BLaER1 (cell line): ENCODE results near the gene CIDEC.

Experiments used
- H3K27ac ChIP-seq: shearing (Covaris generic); formaldehyde crosslinking; 2 replicates; pipeline ENCODE4 v1.8.1; 2022
- H3K27me3 ChIP-seq: shearing (Covaris generic); formaldehyde crosslinking; 2 replicates; pipeline ENCODE4 v1.8.1; 2022
- H3K36me3 ChIP-seq: shearing (Covaris generic); formaldehyde crosslinking; 2 replicates; pipeline ENCODE4 v1.8.1; 2022
- H3K4me1 ChIP-seq: shearing (Covaris generic); formaldehyde crosslinking; 2 replicates; pipeline ENCODE4 v1.8.1; 2022
- H3K4me2 ChIP-seq: shearing (Covaris generic); formaldehyde crosslinking; 2 replicates; pipeline ENCODE4 v1.8.1; 2022
- H3K4me3 ChIP-seq: shearing (Covaris generic); formaldehyde crosslinking; 2 replicates; pipeline ENCODE4 v1.8.1; 2022
- H3K9ac ChIP-seq: shearing (Covaris generic); formaldehyde crosslinking; 2 replicates; pipeline ENCODE4 v1.8.1; 2022
- H3K9me3 ChIP-seq: shearing (Covaris generic); formaldehyde crosslinking; 2 replicates; pipeline ENCODE4 v1.8.1; 2022
- H4K20me1 ChIP-seq: shearing (Covaris generic); formaldehyde crosslinking; 2 replicates; pipeline ENCODE4 v1.8.1; 2022
- Cebpa-rat ChIP-seq: shearing (Covaris generic); IDR thresholded peaks from 2 replicates; pipeline ENCODE4 v1.8.1; 2022

CIDEC gene

DNA sequence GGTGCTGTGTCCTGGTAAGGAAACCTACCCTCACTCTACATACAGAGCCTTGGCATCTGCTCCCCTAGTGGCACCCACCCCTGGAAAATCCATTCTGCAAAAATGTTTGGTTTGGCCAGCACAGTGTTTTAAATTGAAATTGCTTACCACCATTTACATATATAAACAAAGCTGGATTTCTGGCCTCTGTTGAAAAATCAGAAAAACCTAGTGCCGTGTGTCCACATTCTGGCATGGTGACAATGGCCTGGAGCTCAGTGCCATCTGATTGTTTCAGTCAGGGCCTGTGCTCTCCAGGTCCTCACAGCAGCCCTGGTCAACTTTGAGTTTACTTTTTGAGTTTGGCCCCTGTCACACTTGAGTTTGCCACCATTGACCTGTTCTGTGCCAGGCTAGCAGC, 34.0 kb upstream of the CIDEC start:
- H3K4me2 ChIP-seq: peak overlapping the region; percentile 100
- no peak for TF ChIP-seq Cebpa-rat
- H3K4me1 ChIP-seq: peaks cover 43% of the 10 kb centered on the region
- H4K20me1 ChIP-seq: no peaks in the 10 kb centered on the region
- no peak overlapping the region for H3K4me3 ChIP-seq
- H3K9me3 ChIP-seq: no peaks in the 10 kb centered on the region
- H3K9ac ChIP-seq: no peak overlapping the region
- H3K27ac ChIP-seq: no peak overlapping the region
- no peaks in the 10 kb centered on the region for H3K36me3 ChIP-seq
- H3K27me3 ChIP-seq: peaks cover 19% of the 10 kb centered on the region

DNA sequence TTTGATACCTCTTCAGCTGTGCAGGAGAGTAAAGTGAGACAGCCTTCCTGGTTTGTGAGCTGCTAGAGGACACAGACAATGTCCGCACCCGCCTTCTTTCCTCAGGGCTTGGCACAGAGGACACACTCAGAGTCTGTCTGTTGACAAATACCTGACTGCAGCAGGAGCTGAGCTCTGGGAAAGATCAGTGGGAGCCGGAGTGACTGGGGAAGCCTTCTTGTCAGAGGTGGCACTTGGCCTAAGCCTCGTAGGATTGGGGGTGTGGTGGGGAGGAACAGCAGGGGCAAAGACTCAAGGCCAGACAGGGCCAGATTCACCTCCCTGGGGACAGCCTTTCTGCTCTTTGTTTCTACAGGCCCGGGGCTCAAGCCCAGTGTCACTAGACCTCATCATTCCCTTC, 33.5 kb upstream of the CIDEC start:
- Histone ChIP-seq H3K9ac (no peak overlapping the region), H4K20me1 (no peaks in the 10 kb centered on the region), H3K4me2 (peak overlapping the region; percentile 14; the same call in 1 of the 2 replicates), H3K27ac (no peak overlapping the region), H3K27me3 (peaks cover 19% of the 10 kb centered on the region), H3K36me3 (no peaks in the 10 kb centered on the region), H3K4me1 (peaks cover 43% of the 10 kb centered on the region), H3K4me3 (no peak overlapping the region), H3K9me3 (no peaks in the 10 kb centered on the region)
- no peak for TF ChIP-seq Cebpa-rat

DNA sequence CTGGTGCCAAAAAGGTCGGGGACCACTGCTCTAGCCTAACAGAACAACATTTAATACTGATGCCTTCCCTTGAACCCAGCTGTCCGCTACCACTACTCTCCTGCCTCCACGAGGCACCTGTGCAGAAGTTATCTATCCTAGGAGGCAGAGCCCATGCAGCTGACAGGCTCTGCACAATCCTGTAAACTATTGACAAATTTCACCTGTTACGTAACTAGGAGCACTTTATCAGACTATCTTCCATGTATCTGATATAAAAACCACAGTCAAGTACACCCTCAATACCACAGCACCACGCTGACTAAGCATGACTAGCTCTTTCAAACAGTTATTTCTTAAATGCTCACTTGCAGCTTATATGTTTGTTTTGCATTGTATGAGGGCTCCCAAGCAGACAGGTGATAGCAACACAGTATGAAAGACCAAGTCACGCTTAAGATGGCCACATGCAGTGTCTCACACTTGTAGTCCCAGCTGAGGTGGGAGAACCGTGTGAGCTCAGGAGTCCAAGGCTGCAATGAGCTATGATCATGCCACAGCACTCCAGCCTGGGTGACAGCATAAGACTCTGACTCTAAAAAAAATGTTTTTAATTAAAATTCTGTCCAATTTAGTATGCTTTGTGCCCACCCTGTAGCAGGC, 32.4 kb upstream of the CIDEC start:
- H3K9ac ChIP-seq: no peak overlapping the region
- peaks cover 39% of the 10 kb centered on the region for H3K4me1 ChIP-seq
- no peak overlapping the region for H3K4me2 ChIP-seq
- H3K4me3 ChIP-seq: no peak overlapping the region
- H3K27ac ChIP-seq: no peak overlapping the region
- no peak for TF ChIP-seq Cebpa-rat
- no peaks in the 10 kb centered on the region for H3K36me3 ChIP-seq
- no peaks in the 10 kb centered on the region for H4K20me1 ChIP-seq
- H3K27me3 ChIP-seq: peaks cover 19% of the 10 kb centered on the region
- H3K9me3 ChIP-seq: no peaks in the 10 kb centered on the region

DNA sequence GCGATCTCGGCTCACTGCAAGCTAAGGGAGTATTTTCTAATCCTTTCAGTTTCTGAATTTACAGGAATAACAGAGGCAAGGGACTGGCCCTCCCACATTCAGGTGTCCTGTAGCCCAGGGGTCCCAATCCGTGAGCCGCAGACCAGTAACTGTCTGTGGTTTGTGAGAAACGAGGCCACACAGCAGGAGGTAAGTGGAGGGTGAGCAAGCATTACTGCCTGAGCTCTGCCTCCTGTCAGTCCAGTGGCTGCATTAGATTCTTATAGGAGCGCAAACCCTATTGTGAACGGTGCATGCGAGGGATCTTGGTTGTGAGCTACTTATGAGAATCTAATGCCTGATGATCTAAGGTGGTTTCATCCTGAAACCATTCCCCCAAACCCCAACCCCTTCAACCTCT, 31.8 kb upstream of the CIDEC start:
- no peaks in the 10 kb centered on the region for H3K9me3 ChIP-seq
- no peaks in the 10 kb centered on the region for H3K36me3 ChIP-seq
- H3K9ac ChIP-seq: no peak overlapping the region
- H3K4me1 ChIP-seq: peaks cover 34% of the 10 kb centered on the region
- H3K4me2 ChIP-seq: no peak overlapping the region
- no peak overlapping the region for H3K4me3 ChIP-seq
- no peaks in the 10 kb centered on the region for H4K20me1 ChIP-seq
- H3K27me3 ChIP-seq: peaks cover 19% of the 10 kb centered on the region
- no peak for TF ChIP-seq Cebpa-rat
- H3K27ac ChIP-seq: no peak overlapping the region

DNA sequence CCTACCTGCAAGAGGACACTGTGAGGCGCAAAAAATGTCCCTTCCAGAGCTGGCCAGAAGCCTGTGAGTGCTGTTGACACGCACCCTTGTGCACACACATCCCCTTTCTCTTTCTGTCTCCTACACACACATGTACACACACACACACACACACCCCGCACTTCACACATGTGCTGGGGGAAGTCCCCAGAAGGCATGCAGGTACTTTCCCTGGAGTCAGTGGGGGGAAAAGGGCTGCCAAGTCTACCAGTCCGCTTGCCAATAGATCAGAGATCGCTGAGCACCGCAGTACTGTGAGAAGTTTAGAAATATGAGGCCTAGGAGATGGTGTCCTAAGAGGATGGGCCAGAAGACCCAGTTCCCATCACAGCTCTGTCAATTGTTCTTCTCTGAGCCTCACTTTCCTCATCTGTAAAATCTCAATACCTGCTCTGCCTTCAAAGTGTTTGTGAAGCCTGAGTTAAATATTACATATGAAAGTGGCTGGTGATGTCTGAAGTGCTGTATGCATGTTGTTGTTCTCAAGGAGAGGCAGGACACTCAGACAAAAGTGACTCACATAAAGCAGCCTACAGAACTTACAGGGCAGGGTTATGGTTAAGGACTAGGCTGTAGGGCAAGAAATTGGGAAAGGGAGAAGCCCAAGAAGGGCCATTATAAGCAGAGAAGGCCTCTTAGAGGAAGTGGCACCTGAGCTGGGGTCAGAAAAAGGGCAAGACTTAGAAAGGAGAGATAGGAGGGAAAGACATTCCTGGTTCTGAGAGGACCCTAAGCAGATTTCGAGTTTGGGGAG, 29.4 kb upstream of the CIDEC start:
- no peak overlapping the region for H3K4me2 ChIP-seq
- H3K9ac ChIP-seq: no peak overlapping the region
- no peak overlapping the region for H3K27ac ChIP-seq
- H4K20me1 ChIP-seq: no peaks in the 10 kb centered on the region
- peaks cover 3% of the 10 kb centered on the region; the same call in 1 of the 2 replicates for H3K27me3 ChIP-seq
- peaks cover 9% of the 10 kb centered on the region for H3K4me1 ChIP-seq
- TF ChIP-seq Cebpa-rat: no peak
- no peak overlapping the region for H3K4me3 ChIP-seq
- H3K36me3 ChIP-seq: no peaks in the 10 kb centered on the region
- no peaks in the 10 kb centered on the region for H3K9me3 ChIP-seq

DNA sequence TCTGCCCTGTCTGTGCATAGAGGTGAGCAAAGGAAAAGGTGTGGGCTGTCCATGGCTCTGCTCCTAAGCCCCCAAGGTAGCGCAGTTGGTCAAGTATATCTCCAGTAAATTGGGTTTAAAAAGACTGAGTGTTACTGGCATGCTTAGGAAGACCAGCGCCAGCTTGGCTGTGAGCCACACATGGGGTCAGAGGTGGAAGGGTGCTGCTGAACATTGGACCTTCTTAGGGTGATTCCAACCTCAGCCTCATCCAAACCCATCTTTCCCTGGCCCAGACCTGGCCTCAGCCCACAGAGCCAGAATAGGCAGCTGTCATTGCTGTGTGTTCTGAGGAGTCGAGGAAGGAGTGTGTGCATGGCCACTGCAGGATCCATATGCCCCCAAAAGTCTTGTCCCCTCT, 28.2 kb upstream of the CIDEC start:
- Histone ChIP-seq H3K27ac (no peak overlapping the region), H3K9me3 (no peaks in the 10 kb centered on the region), H3K27me3 (no peaks in the 10 kb centered on the region), H3K4me3 (no peak overlapping the region), H3K4me2 (no peak overlapping the region), H3K4me1 (peaks cover 4% of the 10 kb centered on the region), H3K36me3 (no peaks in the 10 kb centered on the region), H4K20me1 (no peaks in the 10 kb centered on the region), H3K9ac (no peak overlapping the region)
- no peak for TF ChIP-seq Cebpa-rat

DNA sequence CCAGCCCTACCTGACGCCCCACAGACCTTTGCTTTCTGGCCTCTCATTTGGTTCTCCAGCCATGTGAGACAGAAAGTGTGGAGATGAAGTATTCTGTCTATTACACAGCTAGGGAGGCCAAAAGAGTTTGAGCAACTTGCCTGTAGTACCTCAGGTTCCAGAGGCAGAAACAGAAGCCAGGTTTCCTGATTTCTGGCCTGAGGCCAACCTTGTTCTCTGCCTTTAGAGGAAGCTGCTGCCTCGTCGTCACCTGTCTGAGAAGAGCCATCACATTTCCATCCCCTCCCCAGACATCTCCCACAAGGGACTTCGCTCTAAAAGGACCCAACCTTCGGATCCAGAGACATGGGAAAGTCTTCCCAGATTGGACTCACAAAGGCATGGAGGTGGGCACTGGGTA, 26.4 kb upstream of the CIDEC start:
- H3K4me2 ChIP-seq: no peak overlapping the region
- TF ChIP-seq Cebpa-rat: no peak
- H3K27ac ChIP-seq: no peak overlapping the region
- H3K4me3 ChIP-seq: no peak overlapping the region
- H3K36me3 ChIP-seq: no peaks in the 10 kb centered on the region
- no peak overlapping the region for H3K9ac ChIP-seq
- H3K9me3 ChIP-seq: no peaks in the 10 kb centered on the region
- peaks cover 22% of the 10 kb centered on the region for H3K4me1 ChIP-seq
- no peaks in the 10 kb centered on the region for H3K27me3 ChIP-seq
- H4K20me1 ChIP-seq: no peaks in the 10 kb centered on the region

DNA sequence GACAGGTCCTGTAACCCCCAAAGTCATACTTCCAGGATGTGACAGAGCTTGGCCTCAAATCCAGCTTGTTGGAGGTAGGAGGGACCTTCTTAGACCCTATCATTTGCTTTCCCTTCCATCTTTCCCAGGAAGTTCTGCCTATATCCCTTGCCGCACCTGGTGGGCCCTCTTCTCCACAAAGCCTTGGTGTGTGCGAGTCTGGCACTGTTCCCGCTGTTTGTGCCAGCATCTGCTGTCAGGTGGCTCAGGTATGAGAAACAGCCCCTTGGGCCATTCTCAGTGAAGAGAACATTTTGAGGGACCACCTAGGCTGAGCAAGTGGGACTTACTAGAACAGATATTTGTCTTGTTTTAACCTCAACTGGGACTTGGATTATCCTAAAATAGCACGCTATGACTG, 23.9 kb upstream of the CIDEC start:
- no peak overlapping the region for H3K4me3 ChIP-seq
- 0 out of 2 replicates have a peak overlapping the region, but pooled peaks have one; percentile 84 for H3K4me2 ChIP-seq
- no peaks in the 10 kb centered on the region for H3K9me3 ChIP-seq
- H3K9ac ChIP-seq: no peak overlapping the region
- H3K27me3 ChIP-seq: no peaks in the 10 kb centered on the region
- H3K36me3 ChIP-seq: no peaks in the 10 kb centered on the region
- H4K20me1 ChIP-seq: no peaks in the 10 kb centered on the region; the same call in 1 of the 2 replicates
- no peak for TF ChIP-seq Cebpa-rat
- H3K27ac ChIP-seq: no peak overlapping the region
- H3K4me1 ChIP-seq: peaks cover 32% of the 10 kb centered on the region

DNA sequence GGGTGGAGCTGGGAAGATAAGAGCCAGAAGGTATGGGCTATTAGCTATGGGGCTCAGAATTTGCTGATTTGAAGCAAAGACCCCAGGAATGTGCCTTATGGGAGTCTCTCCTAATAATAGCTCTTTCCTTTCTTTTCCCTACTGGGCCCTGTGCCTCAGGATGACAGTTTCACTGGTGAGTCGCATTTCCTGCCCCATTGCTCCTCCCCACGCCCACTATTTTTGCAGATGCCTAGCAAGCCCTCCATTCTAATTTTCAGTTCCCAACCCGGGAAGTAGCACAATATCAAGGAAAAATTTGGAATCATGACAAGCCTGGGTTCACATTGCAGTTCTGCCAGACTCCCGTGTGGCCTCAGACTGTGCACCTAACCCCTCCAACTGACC, 23.2 kb upstream of the CIDEC start:
- no peaks in the 10 kb centered on the region for H3K9me3 ChIP-seq
- H3K4me1 ChIP-seq: peaks cover 32% of the 10 kb centered on the region
- no peak overlapping the region for H3K9ac ChIP-seq
- peaks cover 7% of the 10 kb centered on the region; the same call in 1 of the 2 replicates for H4K20me1 ChIP-seq
- peak overlapping the region; percentile 84 for H3K4me2 ChIP-seq
- H3K4me3 ChIP-seq: 0 out of 2 replicates have a peak overlapping the region, but pooled peaks have one; percentile 38
- no peak for TF ChIP-seq Cebpa-rat
- no peaks in the 10 kb centered on the region for H3K27me3 ChIP-seq
- peak overlapping the region; percentile 66 for H3K27ac ChIP-seq
- no peaks in the 10 kb centered on the region for H3K36me3 ChIP-seq
